Gastroesophageal sphincter (tissue), 4 donors: Measurements from ENCODE around the gene CLEC18A. TPM values are rescaled to one million over a fixed set of nuclear protein-coding genes. Genes with fewer than 3 reads are reported as not detected.
"Not testable (repeated sequence)": the region's sequence is repeated elsewhere in the genome, so short reads cannot be mapped to it uniquely, and the experiment has no call there.

ENCODE experiments used
- ATAC-seq: fragments of 150-250 bp; one replicate; pipeline ENCODE4 v1.9.1; 2016; ENCODE audit warnings: mild to moderate bottlenecking, moderate library complexity
- H3K27ac ChIP-seq, 4 donors: fragments of 200-600 bp; sonication (generic) in 3 of 4; 1 replicate in 3 of 4; 2 replicates in 1 of 4; pipeline ENCODE4 v1.5.1; 2016 to 2019
- H3K27me3 ChIP-seq: fragments of 200-600 bp; sonication (generic); one replicate; pipeline ENCODE4 v1.5.1; 2019
- H3K36me3 ChIP-seq, 2 donors: fragments of 200-600 bp; sonication (generic); one replicate each; pipeline ENCODE4 v1.5.1; 2019; ENCODE audit warnings: control low read depth in 1 of 2
- H3K4me1 ChIP-seq, 3 donors: fragments of 200-600 bp; sonication (generic); 1 replicate in 2 of 3; 2 replicates in 1 of 3; pipeline ENCODE4 v1.5.1; 2016 to 2019; ENCODE audit warnings: control low read depth in 2 of 3
- H3K4me3 ChIP-seq, 2 donors: fragments of 200-600 bp; sonication (generic); one replicate each; pipeline ENCODE4 v1.5.1; 2019; ENCODE audit warnings: mild to moderate bottlenecking in 1 of 2, moderate library complexity in 1 of 2
- H3K9me3 ChIP-seq, 3 donors: fragments of 200-600 bp; sonication (generic); one replicate each; pipeline ENCODE4 v1.5.1; 2017 to 2019; ENCODE audit warnings: control low read depth in 2 of 3
- POLR2A ChIP-seq, 2 donors: fragments of 450-650 bp; IDR thresholded peaks; one replicate each; pipeline ENCODE4 v1.6.1; 2017; ENCODE audit warnings: antibody characterized with exemption in 2 of 2, mild to moderate bottlenecking in 2 of 2, moderate library complexity in 1 of 2
- POLR2AphosphoS5 ChIP-seq: sonication (generic); formaldehyde crosslinking; IDR thresholded peaks from one replicate; pipeline ENCODE4 v1.6.1; 2017; ENCODE audit warnings: antibody characterized with exemption
- WGBS, 2 donors: methylation state at CpG; one replicate each; pipeline ENCODE4 v1.1.5; 2018; ENCODE audit warnings: low coverage in 1 of 2; 5-methylcytosine and 5-hydroxymethylcytosine counted together
- total RNA-seq, 4 donors: library from RNA; depleted of rRNA; stranded (reverse); fragments of >200 nt; gene quantifications; one replicate each; pipeline ENCODE4 v1.1.0, GENCODE V29; 2016

Gene CLEC18A
- total RNA-seq, 4 donors from 2014 or later = 0.27 to 1.9 (median 0.31) TPM; not detected in 1

DNA sequence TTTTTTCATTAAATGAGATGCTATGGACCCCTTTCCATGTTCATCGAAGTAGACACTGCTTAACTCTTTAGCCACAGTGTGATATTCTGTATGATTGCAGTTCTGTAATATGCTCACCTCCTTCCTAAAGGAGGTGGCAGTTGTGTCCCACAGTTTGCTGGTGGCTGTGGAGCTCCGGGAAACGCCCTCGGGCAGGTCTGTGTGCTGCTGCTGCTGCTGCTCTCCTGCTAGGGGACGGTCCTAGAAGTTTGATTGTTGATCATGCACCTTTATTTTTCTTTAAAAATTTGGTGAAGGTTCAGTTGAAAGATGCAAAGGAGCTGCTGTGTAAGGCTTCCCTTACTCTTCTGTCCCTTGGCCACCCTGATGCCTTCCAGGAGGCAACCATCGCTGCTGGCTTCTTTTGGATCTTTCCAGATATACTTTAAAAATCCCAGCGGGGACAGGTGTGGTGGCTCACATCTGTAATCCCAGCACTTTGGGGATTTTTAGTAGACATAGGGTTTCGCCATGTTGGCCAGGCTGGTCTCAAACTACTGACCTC is 8.4 kb upstream of the CLEC18A start:
- TF ChIP-seq POLR2AphosphoS5 (no peak), POLR2A (IDR thresholded peaks at IDR 0.05) (no peak)
- Histone ChIP-seq H3K36me3 (peaks cover 0 to 36% of the 10 kb centered on the region in 2 donors), H3K4me3 (no peak overlapping the region), H3K27me3 (no peaks in the 10 kb centered on the region), H3K27ac (no peak overlapping the region), H3K9me3 (no peaks in the 10 kb centered on the region), H3K4me1 (peaks cover 0 to 9% (median 0%) of the 10 kb centered on the region in 3 donors)
- no peak for ATAC-seq
- 86 to 87% methylated on average over 5 to 6 of the region's 8 CpGs for WGBS, 2 donors

DNA sequence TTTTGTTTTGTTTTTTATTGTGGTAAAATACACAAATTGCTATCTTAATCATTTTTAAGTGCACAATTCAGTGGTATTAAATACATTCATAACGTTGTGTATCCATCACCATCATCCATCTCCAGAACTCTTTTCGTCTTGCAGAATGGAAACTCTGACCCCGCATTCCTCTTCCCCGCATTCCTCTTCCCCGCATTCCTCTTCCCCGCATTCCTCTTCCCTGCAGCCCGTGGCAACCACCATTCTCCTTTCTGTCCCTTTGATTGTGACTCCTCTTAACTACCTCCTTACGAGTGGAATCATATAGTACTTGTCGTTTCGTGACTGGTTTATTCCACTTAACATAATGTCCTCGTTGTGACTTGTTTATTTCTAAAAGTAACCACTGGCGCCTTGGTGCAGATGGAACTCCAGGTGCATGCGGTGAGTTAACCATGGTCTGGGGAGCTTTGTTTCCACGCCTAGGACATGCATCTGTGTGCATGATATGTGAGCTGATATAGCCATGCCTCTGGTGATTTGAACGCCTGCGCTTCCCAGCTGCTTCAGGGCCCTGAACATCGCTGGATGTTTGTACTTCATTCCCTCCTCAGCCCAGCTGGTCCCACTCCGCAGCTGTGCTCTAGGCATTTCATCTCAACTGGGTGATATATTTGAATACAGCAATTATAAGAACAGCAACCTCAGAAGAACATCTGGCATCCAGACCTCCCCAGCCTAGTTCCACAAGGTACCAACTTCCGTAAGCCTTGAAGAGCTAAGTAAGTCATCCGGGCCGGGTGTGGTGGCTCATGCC is 7.7 kb upstream of the CLEC18A start:
- not testable (repeated sequence) for H3K9me3 ChIP-seq, H3K27me3 ChIP-seq, H3K27ac ChIP-seq, H3K4me3 ChIP-seq, ATAC-seq, H3K4me1 ChIP-seq
- H3K36me3 ChIP-seq = peaks cover 0 to 29% of the 10 kb centered on the region in 2 donors
- WGBS, 2 donors = 67 to 69% methylated on average over 10 of the region's 21 CpGs

DNA sequence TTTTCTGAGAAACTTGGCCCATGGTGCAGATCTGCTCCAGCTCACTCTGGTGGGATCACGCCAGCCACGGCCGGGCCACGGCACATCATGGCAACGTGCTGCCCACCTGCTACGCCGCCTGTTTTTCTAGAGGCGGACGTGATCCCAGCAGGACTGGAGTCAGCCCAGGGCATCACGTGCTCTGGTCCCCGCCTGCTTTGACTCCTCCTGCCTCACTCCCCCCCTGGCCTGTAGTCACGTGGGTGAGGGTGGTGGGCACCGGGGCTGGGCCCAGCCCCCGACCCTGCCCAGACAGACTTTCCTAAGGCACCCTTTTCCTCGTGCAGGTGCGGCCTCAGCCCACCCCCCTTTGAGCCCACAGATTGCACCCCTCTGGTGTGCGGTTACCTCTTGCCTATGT is 723 bp upstream of the CLEC18A start:
- H3K4me3 ChIP-seq, H3K36me3 ChIP-seq, H3K27ac ChIP-seq, H3K27me3 ChIP-seq, H3K4me1 ChIP-seq, ATAC-seq, H3K9me3 ChIP-seq: not testable (repeated sequence)
- WGBS, 2 donors = no CpG with 5 or more reads among the region's 17 CpGs

DNA sequence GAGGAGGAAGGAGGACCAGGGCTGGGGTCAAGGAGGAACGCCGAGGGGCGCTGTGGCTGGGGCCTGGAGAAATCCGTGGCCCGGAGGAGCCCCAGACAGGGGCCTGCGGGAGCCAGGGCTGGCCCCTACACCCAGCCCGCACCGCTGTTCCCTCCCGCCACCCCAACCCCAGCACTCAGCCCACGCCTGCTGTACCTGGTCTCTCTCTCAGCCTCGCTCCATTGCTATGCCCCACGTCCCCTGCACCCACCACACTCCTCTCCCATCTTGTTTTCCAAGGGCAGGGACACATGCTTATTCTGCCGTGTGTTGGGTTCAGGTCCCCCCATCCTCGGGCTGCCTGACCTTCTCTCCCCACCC is 518 bp downstream of the CLEC18A start:
- not testable (repeated sequence) for H3K4me3 ChIP-seq, H3K27ac ChIP-seq, H3K27me3 ChIP-seq, H3K4me1 ChIP-seq, H3K36me3 ChIP-seq, H3K9me3 ChIP-seq, ATAC-seq
- no CpG with 5 or more reads among the region's 14 CpGs for WGBS, 2 donors

DNA sequence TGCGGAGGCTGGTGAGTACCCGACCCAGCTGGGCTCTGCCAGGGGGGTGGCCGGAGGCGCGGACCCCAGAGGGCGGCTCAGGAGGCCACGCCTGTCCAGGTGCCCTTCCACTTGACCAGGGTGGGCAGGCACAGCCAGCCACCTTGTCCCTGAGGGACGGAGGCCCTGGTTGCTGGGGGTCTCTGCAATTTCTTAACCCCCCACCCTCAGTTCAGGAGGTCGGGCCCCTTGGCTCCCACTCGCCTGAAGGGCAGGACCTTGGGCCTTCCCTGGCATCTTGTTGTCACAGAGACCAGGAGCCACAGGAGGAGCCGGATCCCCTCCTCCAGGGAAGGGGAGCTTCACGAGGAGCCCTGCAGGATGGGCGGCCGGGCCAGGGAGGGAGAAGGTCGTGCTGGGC is 982 bp downstream of the CLEC18A start:
- WGBS, 2 donors = no CpG with 5 or more reads among the region's 15 CpGs
- H3K4me3 ChIP-seq, H3K27ac ChIP-seq, ATAC-seq, H3K4me1 ChIP-seq, H3K27me3 ChIP-seq, H3K9me3 ChIP-seq, H3K36me3 ChIP-seq: not testable (repeated sequence)

DNA sequence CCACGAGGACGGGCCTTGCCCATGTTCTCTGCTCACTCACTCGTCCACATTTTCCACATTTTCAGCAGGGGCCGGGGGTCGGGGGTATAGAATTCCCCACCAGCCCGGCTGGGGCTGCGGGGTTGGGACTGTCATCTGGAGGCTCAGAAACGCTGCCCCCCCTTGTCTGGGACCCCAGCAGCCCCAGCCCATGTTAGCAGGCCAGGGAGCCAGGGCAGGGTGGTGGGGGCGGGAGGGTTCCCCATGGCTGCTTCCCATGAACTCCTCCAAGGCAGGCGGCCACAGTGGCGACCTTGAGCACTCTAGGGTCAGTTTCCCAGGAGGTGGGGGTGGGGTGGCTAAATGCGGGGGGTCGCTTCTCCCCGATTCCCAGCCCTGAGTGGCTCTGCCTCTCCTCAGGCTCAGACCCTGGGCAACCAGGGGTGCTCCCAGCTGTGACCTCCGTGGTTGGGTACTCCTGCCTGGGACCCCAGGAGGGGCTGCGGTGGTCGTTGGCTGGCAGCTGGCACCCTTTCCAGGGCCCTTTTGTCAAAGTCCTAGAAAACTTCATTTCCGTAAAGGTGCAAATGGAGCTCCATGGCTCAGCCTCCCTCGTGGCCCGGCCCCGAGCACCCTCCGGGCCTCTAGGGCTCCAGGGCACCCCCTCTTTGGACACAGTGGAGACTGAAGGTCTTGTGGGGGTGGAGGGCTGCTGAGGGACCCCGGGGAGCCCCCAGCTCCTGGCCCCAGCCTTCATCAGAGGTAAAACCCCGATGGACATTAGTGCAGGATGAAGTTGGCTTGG is 1.6 kb downstream of the CLEC18A start:
- WGBS, 2 donors = no CpG with 5 or more reads among the region's 24 CpGs
- not testable (repeated sequence) for H3K36me3 ChIP-seq, H3K4me1 ChIP-seq, H3K27ac ChIP-seq, H3K9me3 ChIP-seq, H3K4me3 ChIP-seq, H3K27me3 ChIP-seq, ATAC-seq

DNA sequence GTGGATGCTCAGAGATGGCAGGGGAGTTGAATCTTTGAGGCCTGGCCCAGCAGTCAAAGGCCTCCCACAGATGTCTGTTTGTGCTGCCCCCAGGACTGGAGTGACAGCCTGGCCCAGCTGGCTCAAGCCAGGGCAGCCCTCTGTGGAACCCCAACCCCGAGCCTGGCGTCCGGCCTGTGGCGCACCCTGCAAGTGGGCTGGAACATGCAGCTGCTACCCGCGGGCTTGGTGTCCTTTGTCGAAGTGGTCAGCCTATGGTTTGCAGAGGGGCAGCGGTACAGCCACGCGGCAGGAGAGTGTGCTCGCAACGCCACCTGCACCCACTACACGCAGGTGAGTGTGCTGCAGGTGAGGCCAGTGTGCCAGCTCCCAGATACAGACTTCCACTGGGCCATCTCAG is 3.1 kb downstream of the CLEC18A start:
- not testable (repeated sequence) for H3K27ac ChIP-seq, H3K4me1 ChIP-seq, H3K4me3 ChIP-seq, H3K27me3 ChIP-seq, H3K9me3 ChIP-seq, ATAC-seq, H3K36me3 ChIP-seq
- 100% methylated on average over 3 of the region's 13 CpGs; no CpG with 5 or more reads in 1 of the 2 donors for WGBS, 2 donors

DNA sequence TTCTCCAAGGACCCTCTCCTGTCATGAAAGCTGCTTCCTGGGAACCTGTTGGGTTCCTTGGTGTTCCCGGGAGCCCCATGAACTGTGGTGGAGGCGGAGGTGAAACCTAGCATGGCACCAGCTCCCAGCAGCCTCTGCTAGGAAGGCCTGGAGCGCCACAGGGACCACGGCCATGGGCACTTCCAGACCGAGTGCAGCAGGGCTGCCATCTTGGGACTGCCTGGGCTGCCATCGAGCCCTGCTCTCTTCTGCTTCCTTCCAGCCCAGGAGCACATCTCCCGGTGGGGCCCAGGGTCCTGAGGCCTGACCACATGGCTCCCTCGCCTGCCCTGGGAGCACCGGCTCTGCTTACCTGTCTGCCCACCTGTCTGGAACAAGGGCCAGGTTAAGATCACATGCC is 12.2 kb downstream of the CLEC18A start:
- no CpG with 5 or more reads among the region's 9 CpGs for WGBS, 2 donors
- H3K36me3 ChIP-seq, ATAC-seq, H3K27me3 ChIP-seq, H3K27ac ChIP-seq, H3K9me3 ChIP-seq, H3K4me1 ChIP-seq, H3K4me3 ChIP-seq: not testable (repeated sequence)

DNA sequence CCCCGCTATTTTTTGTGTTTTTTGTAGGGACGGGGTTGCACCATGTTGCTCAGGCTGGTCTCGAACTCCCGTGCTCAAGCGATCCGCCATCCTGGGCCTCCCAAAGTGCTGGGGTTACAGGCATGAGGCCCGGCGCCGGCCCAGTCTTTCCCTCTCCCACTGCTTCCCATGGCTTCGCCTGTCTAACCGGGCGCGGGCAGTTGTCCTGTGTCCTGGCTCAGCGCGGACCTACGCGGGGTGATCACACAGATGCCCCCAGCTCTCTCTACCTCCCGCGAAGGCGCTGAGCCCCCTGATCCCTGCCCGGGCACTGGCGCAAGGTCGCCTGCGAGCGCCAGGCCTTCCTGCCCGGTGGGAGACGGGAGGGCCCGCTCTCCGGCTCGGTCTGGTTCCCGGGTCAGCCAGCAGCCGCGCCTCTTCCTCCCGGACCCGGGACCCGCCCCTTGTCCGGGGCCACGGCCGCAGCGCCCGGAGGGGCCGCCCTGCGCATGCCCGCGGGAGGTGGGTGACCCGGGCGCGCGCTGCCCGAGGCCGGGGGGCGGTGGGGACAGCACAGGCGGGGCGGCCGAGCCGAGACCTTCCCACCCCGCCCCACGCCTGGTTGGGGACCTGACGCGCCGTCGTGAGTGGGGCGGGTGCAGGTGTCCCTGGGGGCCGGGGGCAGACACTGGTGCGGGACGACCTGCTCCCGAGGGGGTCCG is 14.0 kb downstream of the CLEC18A start:
- H3K27ac ChIP-seq = peak overlapping the region in 3 of 4 donors; percentile 59 to 84 (median 72)
- H3K36me3 ChIP-seq, H3K9me3 ChIP-seq, H3K4me1 ChIP-seq, H3K27me3 ChIP-seq: not testable (repeated sequence)
- peak; percentile 90 for ATAC-seq
- peak in 1 of 2 donors; percentile 20 for TF ChIP-seq POLR2A (IDR thresholded peaks at IDR 0.05)
- 80% methylated on average over 3 of the region's 68 CpGs; no CpG with 5 or more reads in 1 of the 2 donors for WGBS, 2 donors
- peak overlapping the region; percentile 41 to 54 for H3K4me3 ChIP-seq

DNA sequence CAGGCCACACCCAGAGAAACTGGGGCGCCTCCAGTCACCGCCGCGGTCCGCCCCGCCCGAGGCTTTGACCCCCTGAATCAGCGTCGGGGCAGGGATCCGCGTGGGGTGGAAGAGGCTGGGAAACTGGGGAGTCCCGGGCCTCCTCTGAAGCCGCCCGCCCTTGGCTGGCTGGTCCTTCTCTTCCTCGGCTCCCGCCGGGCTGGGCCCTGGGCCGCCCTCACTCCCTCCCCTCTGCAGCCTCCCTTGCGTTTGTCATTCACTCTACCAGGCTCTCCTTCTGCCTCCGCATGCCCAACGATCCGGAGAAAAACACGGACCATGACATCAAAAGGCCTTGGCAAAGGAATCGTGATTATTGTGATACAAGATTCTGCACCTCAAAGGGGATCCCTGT is 14.5 kb downstream of the CLEC18A start:
- WGBS, 2 donors = no CpG with 5 or more reads among the region's 24 CpGs
- not testable (repeated sequence) for H3K4me1 ChIP-seq, H3K36me3 ChIP-seq, H3K9me3 ChIP-seq, H3K27me3 ChIP-seq
- Histone ChIP-seq H3K27ac (peak overlapping the region in 3 of 4 donors; percentile 59 to 84 (median 72)), H3K4me3 (peak overlapping the region; percentile 41 to 54)
- ATAC-seq = peak; percentile 74

DNA sequence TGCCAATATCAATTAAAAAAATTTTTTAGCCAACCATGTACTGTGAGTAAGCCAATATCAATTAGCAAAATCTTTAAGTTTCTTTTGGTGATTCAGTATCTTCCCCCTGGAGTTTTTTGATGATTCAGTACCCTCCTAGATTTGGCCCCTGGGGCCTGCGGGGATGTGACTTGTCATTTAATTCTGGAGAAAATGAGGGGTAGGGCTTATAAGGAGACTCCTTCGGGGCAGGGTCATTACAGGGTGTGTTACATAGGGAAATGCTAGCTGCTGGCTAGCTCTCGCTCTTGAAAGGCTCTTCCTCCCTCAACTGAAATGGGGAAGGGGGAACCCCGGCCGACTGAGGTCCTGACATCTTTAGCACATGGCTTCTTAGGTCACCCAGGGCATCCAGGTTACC is 16.6 kb downstream of the CLEC18A start:
- not testable (repeated sequence) for H3K36me3 ChIP-seq, ATAC-seq, H3K27ac ChIP-seq, H3K4me3 ChIP-seq, H3K4me1 ChIP-seq, H3K9me3 ChIP-seq, H3K27me3 ChIP-seq
- no CpG with 5 or more reads among the region's 5 CpGs for WGBS, 2 donors

DNA sequence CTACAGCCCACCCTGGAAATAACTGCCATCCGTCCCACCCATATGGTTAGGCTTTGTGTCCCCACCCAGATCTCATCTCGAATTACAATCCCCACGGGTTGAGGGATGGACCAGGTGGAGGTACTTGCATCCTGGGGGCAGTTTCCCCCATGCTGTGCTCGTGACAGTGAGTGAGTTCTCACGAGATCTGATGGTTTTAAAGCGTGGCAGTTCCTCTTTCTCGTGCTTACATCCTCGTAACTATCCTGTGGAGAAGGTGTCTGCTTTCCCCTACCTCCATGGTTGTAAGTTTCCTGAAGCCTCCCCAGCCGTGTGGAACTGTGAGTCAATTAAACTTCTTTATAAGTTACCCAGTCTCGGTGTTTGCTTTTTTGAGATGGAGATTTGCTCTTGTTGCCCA is 17.0 kb downstream of the CLEC18A start:
- H3K36me3 ChIP-seq, H3K27me3 ChIP-seq, H3K27ac ChIP-seq, H3K9me3 ChIP-seq, H3K4me3 ChIP-seq, ATAC-seq, H3K4me1 ChIP-seq: not testable (repeated sequence)
- no CpG with 5 or more reads among the region's 10 CpGs for WGBS, 2 donors

DNA sequence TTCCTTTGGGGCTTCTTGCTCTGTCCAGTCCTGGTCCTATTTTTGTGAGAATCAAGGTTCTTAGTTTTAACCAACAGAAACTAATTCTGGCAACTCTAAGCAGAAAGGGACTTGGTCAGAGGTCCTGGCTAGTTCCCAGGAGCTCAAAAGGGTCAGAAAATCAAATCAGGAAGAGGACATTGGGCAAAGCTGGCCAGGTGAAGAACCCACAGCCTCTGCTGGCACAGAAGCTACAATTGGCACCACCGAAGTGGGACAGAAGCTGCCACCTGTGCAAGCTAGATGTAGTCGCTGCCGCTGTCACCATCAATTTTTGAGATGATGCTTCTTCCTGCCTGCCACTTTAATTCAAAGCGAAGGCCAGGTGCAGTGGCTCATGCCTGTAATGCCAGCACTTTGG is 18.5 kb downstream of the CLEC18A start:
- ATAC-seq, H3K9me3 ChIP-seq, H3K27ac ChIP-seq, H3K36me3 ChIP-seq, H3K4me1 ChIP-seq, H3K4me3 ChIP-seq, H3K27me3 ChIP-seq: not testable (repeated sequence)
- 76 to 100% methylated on average over 1 to 3 of the region's 4 CpGs for WGBS, 2 donors
